Measurements from ENCODE around the gene FLT3.

- no peak for TF ChIP-seq TEAD2 (CRISPR knock-in tag; IDR thresholded peaks at IDR 0.05)
- TF ChIP-seq ZBTB37 (CRISPR knock-in tag; IDR thresholded peaks at IDR 0.05) = no peak
- TF ChIP-seq MAX (IDR thresholded peaks at IDR 0.05) = no peak
- no peak for TF ChIP-seq ZNF558 (CRISPR knock-in tag; IDR thresholded peaks at IDR 0.05; ENCODE audit: borderline replicate concordance)
- TF ChIP-seq HNRNPK (IDR thresholded peaks at IDR 0.05; ENCODE audit: low read depth, low read length, poor library complexity, severe bottlenecking) = no peak
These were observed 86.9 kb downstream of the FLT3 start for GRCh38 chr13:28013482-28013881.
